ENCODE results near the gene ATP8A1.
"Not testable (repeated sequence)": the region's sequence is repeated elsewhere in the genome, so short reads cannot be mapped to it uniquely, and the experiment has no call there.

ATP8A1 gene

GRCh38 chr4:42410446-42410845 lies 246.5 kb downstream of the ATP8A1 start:
- no peak for DNase-seq (ENCODE audit: low read depth)

GRCh38 chr4:42404001-42404400 lies 252.9 kb downstream of the ATP8A1 start:
- no peak for DNase-seq (ENCODE audit: low read depth)

- DNase-seq (ENCODE audit: low read depth) = no peak
Observed at GRCh38 chr4:42401171-42401570, 255.7 kb downstream of the ATP8A1 start.

- no peak for DNase-seq (ENCODE audit: low read depth)
Observed at GRCh38 chr4:42399393-42399792, 257.5 kb downstream of the ATP8A1 start.

GRCh38 chr4:42398871-42399331 lies 258.0 kb downstream of the ATP8A1 start:
- DNase-seq (ENCODE audit: low read depth) = no peak

- DNase-seq (ENCODE audit: low read depth) = no peak
Observed at GRCh38 chr4:42398171-42398870, 258.6 kb downstream of the ATP8A1 start.

- no peak for DNase-seq (ENCODE audit: low read depth)
Observed at GRCh38 chr4:42397635-42398170, 259.2 kb downstream of the ATP8A1 start.

GRCh38 chr4:42396752-42397634 lies 259.9 kb downstream of the ATP8A1 start, which contains the start of gene SHISA3:
SHISA3 (plus strand) TSS chr4:42397488; CDS start chr4:42398057, 569 bp downstream.
- no peak for DNase-seq (ENCODE audit: low read depth)

GRCh38 chr4:42396361-42396751 lies 260.5 kb downstream of the ATP8A1 start:
- DNase-seq (ENCODE audit: low read depth) = no peak

GRCh38 chr4:42395595-42395994 lies 261.3 kb downstream of the ATP8A1 start:
- no peak for DNase-seq (ENCODE audit: low read depth)

GRCh38 chr4:42392436-42392835 lies 264.5 kb downstream of the ATP8A1 start:
- DNase-seq (ENCODE audit: low read depth) = no peak

- no peak for DNase-seq (ENCODE audit: low read depth)
Observed at GRCh38 chr4:42391981-42392380, 264.9 kb downstream of the ATP8A1 start.

GRCh38 chr4:42391355-42391664 lies 265.6 kb downstream of the ATP8A1 start:
- DNase-seq (ENCODE audit: low read depth) = no peak

GRCh38 chr4:42390622-42391354 lies 266.1 kb downstream of the ATP8A1 start:
- no peak for DNase-seq (ENCODE audit: low read depth)

- no peak for DNase-seq (ENCODE audit: low read depth)
Observed at GRCh38 chr4:42385516-42385915, 271.4 kb downstream of the ATP8A1 start.

- no peak for DNase-seq (ENCODE audit: low read depth)
Observed at GRCh38 chr4:42381666-42382065, 275.2 kb downstream of the ATP8A1 start.

GRCh38 chr4:42377497-42377896 lies 279.4 kb downstream of the ATP8A1 start:
- no peak for DNase-seq (ENCODE audit: low read depth)

GRCh38 chr4:42372303-42372702 lies 284.6 kb downstream of the ATP8A1 start:
- DNase-seq (ENCODE audit: low read depth) = not testable (repeated sequence)

GRCh38 chr4:42371305-42372252 lies 285.3 kb downstream of the ATP8A1 start:
- DNase-seq (ENCODE audit: low read depth) = peak; percentile 31

- no peak for DNase-seq (ENCODE audit: low read depth)
Observed at GRCh38 chr4:42369489-42369888, 287.4 kb downstream of the ATP8A1 start.

- no peak for DNase-seq (ENCODE audit: low read depth)
Observed at GRCh38 chr4:42366959-42367358, 289.9 kb downstream of the ATP8A1 start.
